Mucosa of descending colon (tissue), 3 donors: Measurements from ENCODE around the gene ZNF584. TPM values are rescaled to one million over a fixed set of nuclear protein-coding genes. Genes with fewer than 3 reads are reported as not detected.

Experiments used
- ATAC-seq: fragments of 200-7000 bp; cut with Tn5 transposase; one replicate; pipeline ENCODE4 v1.9.1; 2020; ENCODE audit warnings: mild to moderate bottlenecking, moderate library complexity
- DNase-seq, 3 donors: peaks; one replicate each; pipeline ENCODE4 v3.0.0-alpha.2; 2020
- H3K36me3 ChIP-seq: fragments of 200-600 bp; one replicate; pipeline ENCODE4 v1.8.0; 2021; ENCODE audit warnings: low read depth, mild to moderate bottlenecking
- H3K4me1 ChIP-seq: fragments of 200-600 bp; one replicate; pipeline ENCODE4 v1.8.0; 2021; ENCODE audit warnings: low read depth, mild to moderate bottlenecking
- H3K4me3 ChIP-seq: fragments of 200-600 bp; one replicate; pipeline ENCODE4 v1.8.0; 2021; ENCODE audit warnings: mild to moderate bottlenecking
- H3K9me3 ChIP-seq: fragments of 200-600 bp; one replicate; pipeline ENCODE4 v1.8.0; 2021; ENCODE audit warnings: mild to moderate bottlenecking
- CTCF ChIP-seq: fragments of 200-600 bp; IDR thresholded peaks from one replicate; pipeline ENCODE4 v1.8.0; 2022; ENCODE audit warnings: antibody characterized with exemption, mild to moderate bottlenecking
- intact Hi-C, 2 donors: fragments of 100-400 bp; cut with DNase I in 1 of 2; cut with micrococcal nuclease in 1 of 2; formaldehyde crosslinking; loops; one replicate each; pipeline versions ENCODE4 v1.11.0 to v1.11.1; 2022; cut with DNase I, micrococcal nuclease
- total RNA-seq, 3 donors: library from RNA; stranded (reverse); fragmentation: NEBNext Ultra II Directional in 2 of 3; extraction: Animal tissue kit (Norgen Biotek cat#: 25700) in 2 of 3; gene quantifications; one replicate each; pipeline versions ENCODE4 v1.2.1 to v1.2.4, GENCODE V29; 2021 to 2023
- donor health status: DM: no; HTN: no; CAD: no; lungs with moderate emphysema.
- donor health status: DM: no; HTN: no; CAD: no.
- donor health status: DM: no; HTN: yes; CAD: no.

The ZNF584 gene
- total RNA-seq, 3 donors from 2014 or later: 5.4 to 15.0 (median 6.9) TPM

GRCh38 chr19:58450856-58451357 is 42.5 kb downstream of the ZNF584 start:
- peak overlapping the region; percentile 65 for H3K4me3 ChIP-seq
- DNase-seq (peak in 1 of 3 donors; percentile 73), ATAC-seq (peak; percentile 50)
- H3K9me3 ChIP-seq: peaks cover 8% of the 10 kb centered on the region
- intact Hi-C loops: no loop called here
- peaks cover 12% of the 10 kb centered on the region for H3K4me1 ChIP-seq
- no peaks in the 10 kb centered on the region for H3K36me3 ChIP-seq
- TF ChIP-seq CTCF: no peak

GRCh38 chr19:58451358-58452101 is 43.1 kb downstream of the ZNF584 start, which contains the start of gene ZNF324B:
Gene ZNF324B, plus strand, starts transcription at chr19:58451622. Its CDS starts 2,080 bp downstream, at chr19:58453702.
- Histone ChIP-seq H3K36me3 (no peaks in the 10 kb centered on the region), H3K4me1 (peaks cover 12% of the 10 kb centered on the region), H3K4me3 (peak within 1 kb of the TSS; percentile 65), H3K9me3 (peaks cover 8% of the 10 kb centered on the region)
- intact Hi-C loops: no loop called here
- DNase-seq (peak; percentile 98), ATAC-seq (peak; percentile 99)
- TF ChIP-seq CTCF: no peak

- no peak for TF ChIP-seq CTCF
- H3K4me1 ChIP-seq: peaks cover 12% of the 10 kb centered on the region
- intact Hi-C loops: no loop called here
- ATAC-seq (no peak), DNase-seq (no peak)
- no peaks in the 10 kb centered on the region for H3K36me3 ChIP-seq
- H3K9me3 ChIP-seq: peaks cover 4% of the 10 kb centered on the region
- no peak overlapping the region for H3K4me3 ChIP-seq
Measured at GRCh38 chr19:58453743-58454142, 45.3 kb downstream of the ZNF584 start.

- ATAC-seq: no peak
Measured at GRCh38 chr19:58455306-58455705, 46.9 kb downstream of the ZNF584 start.

GRCh38 chr19:58456111-58456510 is 47.7 kb downstream of the ZNF584 start:
- no peak overlapping the region for H3K4me3 ChIP-seq
- no peak for TF ChIP-seq CTCF
- no peaks in the 10 kb centered on the region for H3K9me3 ChIP-seq
- intact Hi-C loops: no loop called here
- DNase-seq (no peak), ATAC-seq (no peak)
- no peaks in the 10 kb centered on the region for H3K36me3 ChIP-seq
- H3K4me1 ChIP-seq: peaks cover 5% of the 10 kb centered on the region

More at GRCh38 chr19:58455306-58455705, 46.9 kb downstream of the ZNF584 start:
- Histone ChIP-seq H3K4me1 (peaks cover 12% of the 10 kb centered on the region), H3K36me3 (no peaks in the 10 kb centered on the region), H3K4me3 (no peak overlapping the region), H3K9me3 (no peaks in the 10 kb centered on the region)
- intact Hi-C loops: no loop called here
- no peak for DNase-seq
- no peak for TF ChIP-seq CTCF
